SKM-1 (cell line): ENCODE results near the gene CLOCK.
"Not testable (repeated sequence)": the region's sequence is repeated elsewhere in the genome, so short reads cannot be mapped to it uniquely, and the experiment has no call there.

ENCODE experiments used
- DNase-seq: peaks from one replicate; lab custom pipeline; 2025; ENCODE audit not compliant: unreplicated experiment; lab: John Stamatoyannopoulos, UW

Gene CLOCK

GRCh38 chr4:55546756-55547465, at the start of gene CLOCK:
CLOCK (minus strand) TSS chr4:55546909; CDS start chr4:55482785, 64,124 bp downstream.
- peak; percentile 78 for DNase-seq

GRCh38 chr4:55592014-55592413, 45.3 kb upstream of the CLOCK start, which contains the start of gene PDCL2:
PDCL2 (minus strand) TSS chr4:55592245; CDS start chr4:55592109, 136 bp downstream.
- DNase-seq: no peak

GRCh38 chr4:55588160-55588559, 41.5 kb upstream of the CLOCK start:
- no peak for DNase-seq

GRCh38 chr4:55582773-55583172, 36.1 kb upstream of the CLOCK start:
- DNase-seq: not testable (repeated sequence)

GRCh38 chr4:55578341-55579010, 31.8 kb upstream of the CLOCK start:
- no peak for DNase-seq

- no peak for DNase-seq
Measured at GRCh38 chr4:55575513-55575912, 28.8 kb upstream of the CLOCK start.

GRCh38 chr4:55574252-55574651, 27.5 kb upstream of the CLOCK start:
- DNase-seq: no peak

- no peak for DNase-seq
Measured at GRCh38 chr4:55571806-55572205, 25.1 kb upstream of the CLOCK start.

GRCh38 chr4:55568905-55569504, 22.3 kb upstream of the CLOCK start:
- no peak for DNase-seq

- DNase-seq: no peak
Measured at GRCh38 chr4:55561889-55562288, 15.2 kb upstream of the CLOCK start.

GRCh38 chr4:55560096-55560495, 13.4 kb upstream of the CLOCK start:
- DNase-seq: no peak

GRCh38 chr4:55554453-55555030, 7.8 kb upstream of the CLOCK start:
- no peak for DNase-seq

GRCh38 chr4:55553441-55554201, 6.9 kb upstream of the CLOCK start:
- no peak for DNase-seq

GRCh38 chr4:55551964-55552363, 5.3 kb upstream of the CLOCK start:
- not testable (repeated sequence) for DNase-seq

GRCh38 chr4:55549888-55550287, 3.2 kb upstream of the CLOCK start:
- DNase-seq: no peak

GRCh38 chr4:55547918-55548317, 1.2 kb upstream of the CLOCK start:
- no peak for DNase-seq

- no peak for DNase-seq
Measured at GRCh38 chr4:55547466-55547770, 709 bp upstream of the CLOCK start.

GRCh38 chr4:55546506-55546755, 278 bp downstream of the CLOCK start:
- DNase-seq: no peak

GRCh38 chr4:55545641-55546505, 836 bp downstream of the CLOCK start:
- DNase-seq: peak; percentile 48

- no peak for DNase-seq
Measured at GRCh38 chr4:55545151-55545550, 1.6 kb downstream of the CLOCK start.

GRCh38 chr4:55543858-55544257, 2.9 kb downstream of the CLOCK start:
- DNase-seq: no peak
